Mesothelial cell of epicardium (in vitro differentiated cells): ENCODE measurements around the gene COL5A3. TPM values are rescaled to one million over a fixed set of nuclear protein-coding genes. Genes with fewer than 3 reads are reported as not detected.
A peak's percentile ranks its signal among the peaks of the same experiment; 100 is the strongest.

Experiments
- DNase-seq, 2 experiments: peaks; one replicate each; pipeline ENCODE4 v3.0.0; 2021; ENCODE audit warnings: low spot score in 2 of 2; ENCODE audit not compliant: unreplicated experiment in 2 of 2
- H3K27ac Mint-ChIP-seq: 2 replicates; pipeline ENCODE4 v1.8.0; 2021; ENCODE audit warnings: mixed read lengths
- H3K27me3 Mint-ChIP-seq: 2 replicates; pipeline ENCODE4 v1.8.0; 2021; ENCODE audit warnings: low read depth, mixed read lengths
- H3K36me3 Mint-ChIP-seq: 2 replicates; pipeline ENCODE4 v1.8.0; 2021; ENCODE audit warnings: mixed read lengths
- H3K4me1 Mint-ChIP-seq: 2 replicates; pipeline ENCODE4 v1.8.0; 2021; ENCODE audit warnings: mixed read lengths
- H3K4me3 Mint-ChIP-seq: 2 replicates; pipeline ENCODE4 v1.8.0; 2021; ENCODE audit warnings: mild to moderate bottlenecking, moderate library complexity, mixed read lengths
- H3K9me3 Mint-ChIP-seq: 2 replicates; pipeline ENCODE4 v1.8.0; 2021; ENCODE audit warnings: mixed read lengths
- CTCF ChIP-seq: fragments of 200-600 bp; sonication (generic); IDR thresholded peaks from one replicate; pipeline ENCODE4 v1.5.0; 2021; ENCODE audit warnings: antibody characterized with exemption; ENCODE audit not compliant: unreplicated experiment
- total RNA-seq: library from RNA; stranded (reverse); gene quantifications from 3 replicates; pipeline ENCODE4 v1.2.1, GENCODE V29; 2021

COL5A3 gene
- total RNA-seq, 1 donor from 2014 or later = 4.0 TPM

- Mint-ChIP-seq H3K9me3 (no peaks in the 10 kb centered on the region), H3K27me3 (peaks cover 68% of the 10 kb centered on the region), H3K27ac (no peak overlapping the region), H3K4me1 (peaks cover 6% of the 10 kb centered on the region), H3K4me3 (no peak overlapping the region), H3K36me3 (no peaks in the 10 kb centered on the region)
- TF ChIP-seq CTCF = no peak
- DNase-seq = no peak
Measured at GRCh38 chr19:10001899-10002298, 8.4 kb downstream of the COL5A3 start.

- no peak overlapping the region for H3K27ac Mint-ChIP-seq
- no peak overlapping the region for H3K4me3 Mint-ChIP-seq
- no peaks in the 10 kb centered on the region for H3K9me3 Mint-ChIP-seq
- DNase-seq = peak; percentile 66 to 81
- peak; percentile 81 for TF ChIP-seq CTCF
- peaks cover 6% of the 10 kb centered on the region for H3K4me1 Mint-ChIP-seq
- no peaks in the 10 kb centered on the region for H3K36me3 Mint-ChIP-seq
- peaks cover 66% of the 10 kb centered on the region for H3K27me3 Mint-ChIP-seq
Measured at GRCh38 chr19:10000171-10000826, 10.0 kb downstream of the COL5A3 start.

- Mint-ChIP-seq H3K27me3 (peaks cover 44% of the 10 kb centered on the region), H3K9me3 (no peaks in the 10 kb centered on the region), H3K4me3 (no peak overlapping the region), H3K27ac (no peak overlapping the region), H3K36me3 (no peaks in the 10 kb centered on the region), H3K4me1 (peaks cover 6% of the 10 kb centered on the region)
- no peak for TF ChIP-seq CTCF
- DNase-seq = no peak
Measured at GRCh38 chr19:9996541-9996940, 13.8 kb downstream of the COL5A3 start.

GRCh38 chr19:9995999-9996398 is 14.3 kb downstream of the COL5A3 start:
- H3K27me3 Mint-ChIP-seq = peaks cover 45% of the 10 kb centered on the region
- TF ChIP-seq CTCF = no peak
- peaks cover 6% of the 10 kb centered on the region for H3K4me1 Mint-ChIP-seq
- no peaks in the 10 kb centered on the region for H3K9me3 Mint-ChIP-seq
- DNase-seq = no peak
- no peaks in the 10 kb centered on the region for H3K36me3 Mint-ChIP-seq
- H3K4me3 Mint-ChIP-seq = no peak overlapping the region
- H3K27ac Mint-ChIP-seq = no peak overlapping the region

GRCh38 chr19:9995084-9995483 is 15.2 kb downstream of the COL5A3 start:
- Mint-ChIP-seq H3K36me3 (no peaks in the 10 kb centered on the region), H3K4me3 (no peak overlapping the region), H3K4me1 (peaks cover 4% of the 10 kb centered on the region), H3K9me3 (no peaks in the 10 kb centered on the region), H3K27ac (no peak overlapping the region), H3K27me3 (peaks cover 39% of the 10 kb centered on the region)
- TF ChIP-seq CTCF = no peak
- DNase-seq = no peak
